GM08714 (cell line): ENCODE measurements around the gene TTF1.
"Not testable (repeated sequence)": the region's sequence is repeated elsewhere in the genome, so short reads cannot be mapped to it uniquely, and the experiment has no call there.

Experiments
- H3K4me3 ChIP-seq: fragments of 200-500 bp; sonication (Bioruptor generic); 2 replicates; pipeline ENCODE4 v1.5.1; 2014; ENCODE audit warnings: mild to moderate bottlenecking, low read length, inconsistent platforms
- ZNF274 ChIP-seq: IDR thresholded peaks from 2 replicates; pipeline ENCODE4 v1.6.1; 2012; ENCODE audit warnings: mild to moderate bottlenecking, low read depth, low read length

TTF1 gene

GRCh38 chr9:132401824-132402223 lies 4.8 kb downstream of the TTF1 start:
- no peak overlapping the region for H3K4me3 ChIP-seq
- no peak for TF ChIP-seq ZNF274

- TF ChIP-seq ZNF274, result no peak
- H3K4me3 ChIP-seq, result no peak overlapping the region
Measured at GRCh38 chr9:132395560-132395959, 11.1 kb downstream of the TTF1 start.

- H3K4me3 ChIP-seq, result no peak overlapping the region
- TF ChIP-seq ZNF274, result no peak
Measured at GRCh38 chr9:132391449-132391848, 15.2 kb downstream of the TTF1 start.

- no peak for TF ChIP-seq ZNF274
- no peak overlapping the region for H3K4me3 ChIP-seq
Measured at GRCh38 chr9:132390966-132391365, 15.7 kb downstream of the TTF1 start.

DNA sequence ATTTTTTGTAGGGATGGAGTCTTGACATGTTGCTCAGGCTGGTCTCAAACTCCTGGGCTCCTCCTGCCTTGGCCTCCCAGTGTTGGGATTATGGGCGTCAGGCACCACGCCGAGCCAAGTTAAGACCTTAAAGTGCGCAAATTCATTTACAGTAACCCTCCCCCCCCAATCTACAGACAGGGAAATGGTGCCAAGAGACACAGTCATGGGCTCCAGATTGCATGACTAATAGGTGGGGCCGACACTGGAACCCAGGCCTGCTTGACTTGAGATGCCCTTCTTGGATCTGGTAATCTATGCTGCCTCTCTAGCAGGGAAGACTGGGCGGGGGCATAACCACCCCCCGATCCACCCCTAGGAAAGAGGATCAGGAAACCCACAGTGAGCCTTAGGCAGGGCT lies 19.5 kb downstream of the TTF1 start:
- H3K4me3 ChIP-seq, result no peak overlapping the region
- TF ChIP-seq ZNF274, result no peak

GRCh38 chr9:132384376-132384775 lies 22.3 kb downstream of the TTF1 start:
- no peak overlapping the region for H3K4me3 ChIP-seq
- TF ChIP-seq ZNF274, result no peak

DNA sequence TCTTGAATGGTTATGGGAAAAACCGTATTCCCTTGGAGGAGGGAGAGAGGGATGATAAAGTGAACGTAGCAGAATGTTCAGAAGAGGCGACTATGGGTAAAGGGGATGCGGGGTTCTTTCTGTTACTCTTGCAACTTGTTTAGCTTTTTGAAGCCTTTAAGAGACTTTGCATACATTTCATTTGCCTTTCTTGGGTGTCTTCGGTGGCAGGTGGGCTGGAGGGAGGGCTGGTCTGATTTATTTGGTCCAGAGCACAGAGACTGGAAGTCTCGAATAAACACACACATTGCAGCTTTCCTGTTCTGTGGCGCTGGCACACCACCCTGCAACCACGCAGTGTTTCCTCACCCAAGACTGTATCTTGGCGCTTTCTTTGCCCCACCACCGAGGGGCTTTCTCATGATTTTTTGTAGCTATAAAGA lies 23.2 kb downstream of the TTF1 start:
- no peak overlapping the region; the same call in 1 of the 2 replicates for H3K4me3 ChIP-seq
- TF ChIP-seq ZNF274, result no peak

DNA sequence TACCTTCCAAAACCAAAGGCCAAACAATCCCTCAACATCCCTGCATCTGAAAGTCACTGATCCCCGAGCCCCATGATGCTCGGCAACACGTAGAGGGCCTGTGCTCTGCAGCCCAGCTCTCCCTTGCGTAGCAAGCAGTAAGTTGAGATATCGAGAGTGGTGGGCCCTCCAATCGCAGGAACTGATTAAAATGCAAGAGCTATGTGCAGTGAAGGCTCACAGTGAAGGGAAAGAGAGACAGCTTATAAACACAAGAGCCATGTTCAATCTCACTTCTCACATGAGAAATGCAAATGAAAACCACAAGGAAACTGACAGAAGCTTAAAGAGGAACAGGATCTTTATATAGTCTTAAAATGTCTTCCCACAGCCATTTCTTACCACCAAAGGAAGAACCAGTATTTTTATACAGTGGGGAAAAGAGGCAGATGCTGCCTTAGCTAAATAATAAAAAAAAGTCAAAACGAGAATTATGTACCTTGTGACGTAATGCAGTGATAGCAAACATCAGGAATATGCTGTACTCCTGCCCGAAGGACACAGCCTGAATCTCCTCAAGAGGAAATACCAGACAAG lies 24.6 kb downstream of the TTF1 start:
- TF ChIP-seq ZNF274, result no peak
- peak overlapping the region; percentile 50; the same call in 1 of the 2 replicates for H3K4me3 ChIP-seq

- H3K4me3 ChIP-seq, result not testable (repeated sequence)
Measured at GRCh38 chr9:132378416-132378815, 28.2 kb downstream of the TTF1 start.

- H3K4me3 ChIP-seq, result not testable (repeated sequence)
Measured at GRCh38 chr9:132377769-132378168, 28.9 kb downstream of the TTF1 start.

- no peak overlapping the region for H3K4me3 ChIP-seq
- no peak for TF ChIP-seq ZNF274
Measured at GRCh38 chr9:132372177-132373095, 34.2 kb downstream of the TTF1 start.

DNA sequence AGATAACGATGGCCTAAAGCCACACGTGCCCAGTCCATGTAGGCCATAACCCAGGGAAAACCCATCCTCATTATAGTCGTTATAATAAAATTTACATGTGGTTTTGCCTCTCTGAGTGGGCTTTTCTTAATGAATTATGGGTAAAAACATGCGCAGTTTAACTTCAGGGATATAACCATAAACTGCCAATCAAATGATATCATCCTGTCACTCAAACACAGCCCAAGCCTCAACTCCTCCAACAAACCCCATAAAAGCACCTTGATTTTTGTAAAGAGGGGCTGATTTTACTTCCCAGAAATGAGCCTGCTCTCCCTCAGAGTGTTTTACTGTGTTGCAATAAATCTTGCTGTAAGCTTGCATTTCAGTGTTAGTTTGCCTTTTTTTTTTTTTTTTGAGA lies 36.0 kb downstream of the TTF1 start:
- TF ChIP-seq ZNF274, result no peak

GRCh38 chr9:132369421-132369820 lies 37.2 kb downstream of the TTF1 start:
- H3K4me3 ChIP-seq, result no peak overlapping the region
- no peak for TF ChIP-seq ZNF274

More for the DNA sequence above, 36.0 kb downstream of the TTF1 start:
- no peak overlapping the region for H3K4me3 ChIP-seq

DNA sequence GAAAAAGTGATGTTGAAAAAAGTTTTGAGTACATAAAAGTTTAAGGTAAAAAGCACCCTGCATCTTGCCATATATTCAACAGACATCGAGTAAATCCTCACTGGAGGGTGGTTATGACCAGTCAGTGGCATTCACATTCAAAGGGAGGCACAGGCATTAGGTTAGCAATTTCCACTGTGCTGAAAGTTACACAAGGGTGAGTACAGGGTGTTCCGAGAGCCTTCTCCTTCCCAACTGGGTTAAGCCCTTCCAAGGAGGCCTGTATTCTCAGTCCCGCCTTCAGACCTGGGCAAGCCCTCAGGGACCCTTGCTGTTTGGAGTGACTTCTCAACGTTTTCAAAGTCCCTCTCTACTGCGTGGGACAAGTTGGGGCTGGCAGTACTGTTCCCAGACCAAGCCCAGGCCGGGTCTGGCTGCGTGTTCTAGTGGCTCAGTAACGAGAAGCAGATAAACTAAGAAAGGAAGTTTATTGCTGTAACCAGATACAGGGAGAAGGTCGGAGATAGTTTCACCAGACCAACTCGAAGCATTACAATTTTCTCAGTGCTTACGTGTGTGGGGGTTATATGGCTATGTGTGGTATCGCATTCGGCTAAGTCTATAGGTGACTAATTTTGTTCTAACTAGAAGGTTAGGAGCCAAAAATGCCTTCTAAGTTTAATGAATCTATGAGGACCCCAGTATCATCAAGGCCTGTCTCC lies 38.9 kb downstream of the TTF1 start:
- H3K4me3 ChIP-seq, result no peak overlapping the region
- TF ChIP-seq ZNF274, result no peak

- no peak for TF ChIP-seq ZNF274
- no peak overlapping the region for H3K4me3 ChIP-seq
Measured at GRCh38 chr9:132366481-132366880, 40.2 kb downstream of the TTF1 start.
